ENCODE measurements around the gene GUCY1B1.

The GUCY1B1 gene

DNA sequence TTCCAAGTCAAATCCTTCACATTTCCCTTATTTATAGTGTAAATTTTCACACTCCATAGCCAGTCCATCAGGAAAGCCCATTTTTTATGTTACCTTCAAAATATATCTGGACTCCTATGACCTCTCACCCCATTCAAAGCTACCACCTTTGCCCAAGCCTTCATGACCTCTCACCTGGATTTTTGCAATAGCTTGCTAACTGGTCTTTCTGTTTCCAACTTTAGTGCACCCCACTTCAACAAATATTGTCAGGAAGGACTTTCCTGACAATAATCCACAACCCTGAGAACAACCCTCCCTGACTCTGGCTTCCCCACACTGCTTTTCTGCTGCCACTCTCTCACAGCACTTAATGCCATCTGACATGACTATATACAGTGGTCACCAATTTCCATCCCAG lies 73.8 kb downstream of the GUCY1B1 start:
- ChIA-PET POLR2A (ENCODE audit: low non-redundant PET) (no interaction called here), CTCF (no interaction called here)
- no peak overlapping the region for H3K27ac ChIP-seq
- no peak for DNase-seq (ENCODE audit: low spot score)
- TF ChIP-seq, protein P1, sequence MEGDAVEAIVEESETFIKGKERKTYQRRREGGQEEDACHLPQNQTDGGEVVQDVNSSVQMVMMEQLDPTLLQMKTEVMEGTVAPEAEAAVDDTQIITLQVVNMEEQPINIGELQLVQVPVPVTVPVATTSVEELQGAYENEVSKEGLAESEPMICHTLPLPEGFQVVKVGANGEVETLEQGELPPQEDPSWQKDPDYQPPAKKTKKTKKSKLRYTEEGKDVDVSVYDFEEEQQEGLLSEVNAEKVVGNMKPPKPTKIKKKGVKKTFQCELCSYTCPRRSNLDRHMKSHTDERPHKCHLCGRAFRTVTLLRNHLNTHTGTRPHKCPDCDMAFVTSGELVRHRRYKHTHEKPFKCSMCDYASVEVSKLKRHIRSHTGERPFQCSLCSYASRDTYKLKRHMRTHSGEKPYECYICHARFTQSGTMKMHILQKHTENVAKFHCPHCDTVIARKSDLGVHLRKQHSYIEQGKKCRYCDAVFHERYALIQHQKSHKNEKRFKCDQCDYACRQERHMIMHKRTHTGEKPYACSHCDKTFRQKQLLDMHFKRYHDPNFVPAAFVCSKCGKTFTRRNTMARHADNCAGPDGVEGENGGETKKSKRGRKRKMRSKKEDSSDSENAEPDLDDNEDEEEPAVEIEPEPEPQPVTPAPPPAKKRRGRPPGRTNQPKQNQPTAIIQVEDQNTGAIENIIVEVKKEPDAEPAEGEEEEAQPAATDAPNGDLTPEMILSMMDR (conservative IDR thresholded peaks at IDR 0.05; ENCODE audit: low read depth): no peak

DNA sequence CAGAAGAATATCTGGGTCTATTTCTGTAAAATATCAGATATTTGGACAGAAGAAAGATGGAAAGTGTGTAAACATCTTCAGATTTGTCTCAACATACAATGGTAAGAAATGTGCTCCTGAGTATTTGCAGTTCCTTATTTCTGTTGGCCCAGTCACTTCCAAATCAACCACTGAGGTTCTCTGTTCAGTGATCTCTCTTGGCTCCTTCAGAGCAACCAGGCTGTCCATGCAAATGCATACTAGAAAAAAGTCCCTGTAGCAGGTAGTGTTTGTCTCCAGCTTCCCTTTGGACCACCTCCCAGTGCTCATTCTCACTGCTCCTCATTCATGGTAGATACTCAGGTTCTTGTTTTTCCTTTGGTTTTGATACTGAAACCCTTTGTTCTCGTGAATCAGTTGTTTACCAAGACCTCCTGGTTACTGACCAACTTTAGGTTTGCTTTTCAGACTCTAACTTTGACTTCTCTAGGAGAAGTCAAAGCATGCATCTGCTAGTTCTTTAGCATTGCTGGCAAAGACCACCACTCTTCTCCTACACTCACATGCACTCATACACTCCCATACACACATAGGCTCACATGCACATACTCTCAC lies 78.5 kb downstream of the GUCY1B1 start:
- no peak overlapping the region for H3K27ac ChIP-seq
- no peak for DNase-seq (ENCODE audit: low spot score)
- POLR2A ChIA-PET (ENCODE audit: low non-redundant PET): no interaction called here

DNA sequence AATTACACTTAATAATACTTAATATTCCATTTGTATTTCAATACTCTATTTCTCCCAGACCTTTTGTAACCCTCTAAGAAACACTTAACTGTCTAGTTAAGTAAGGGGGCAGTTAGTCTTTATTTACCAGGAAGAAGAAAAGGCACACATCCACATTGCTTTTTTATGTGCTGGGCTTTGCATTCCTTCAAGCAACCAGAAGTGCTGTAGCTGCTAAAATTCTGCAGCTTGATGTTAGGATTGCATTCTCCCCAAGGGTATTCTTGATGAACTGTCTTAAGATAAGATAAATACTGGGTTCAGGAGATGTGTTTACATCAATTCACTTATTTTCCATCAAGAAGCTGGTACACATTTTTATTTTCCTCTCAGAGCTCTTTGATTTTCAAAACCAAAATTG lies 83.3 kb downstream of the GUCY1B1 start:
- TF ChIP-seq, protein P1 (conservative IDR thresholded peaks at IDR 0.05; ENCODE audit: low read depth): no peak
- POLR2A ChIA-PET (ENCODE audit: low non-redundant PET): no interaction called here
- no peak for DNase-seq (ENCODE audit: low spot score)
- H3K27ac ChIP-seq: no peak overlapping the region
- CTCF ChIA-PET: interaction anchor here (0.6 kb wide), 1 partner anchor 111 kb away, joined by 3 read pairs; no protein-coding TSS in a partner anchor

More for the DNA sequence above, 78.5 kb downstream of the GUCY1B1 start:
- CTCF ChIA-PET: no interaction called here
- TF ChIP-seq, protein P1 (conservative IDR thresholded peaks at IDR 0.05; ENCODE audit: low read depth): no peak

DNA sequence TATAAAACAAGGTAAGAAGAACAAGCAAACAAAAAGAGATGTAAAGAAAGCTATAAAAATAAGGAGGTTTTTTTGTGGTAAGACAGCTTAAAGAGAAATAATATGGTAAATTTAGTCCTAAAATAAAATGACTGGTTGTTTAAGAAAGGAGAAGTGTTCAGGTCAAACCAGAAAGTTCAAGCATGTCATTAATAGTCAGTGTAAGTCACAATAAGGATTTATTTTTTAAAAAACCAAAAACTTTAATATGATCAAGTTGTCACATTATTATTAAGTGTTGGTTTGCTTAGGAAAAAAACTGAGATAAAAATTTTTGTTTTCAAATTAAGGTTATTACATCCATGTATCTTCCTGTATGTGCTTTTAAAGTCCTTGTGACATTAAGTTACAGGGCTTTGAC lies 88.1 kb downstream of the GUCY1B1 start:
- CTCF ChIA-PET: interaction anchor here (1.4 kb wide), 1 partner anchor 37 kb away, joined by 3 read pairs; no protein-coding TSS in a partner anchor
- TF ChIP-seq, protein P1 (conservative IDR thresholded peaks at IDR 0.05; ENCODE audit: low read depth): no peak
- POLR2A ChIA-PET (ENCODE audit: low non-redundant PET): no interaction called here
- no peak overlapping the region for H3K27ac ChIP-seq
- DNase-seq (ENCODE audit: low spot score): no peak

DNA sequence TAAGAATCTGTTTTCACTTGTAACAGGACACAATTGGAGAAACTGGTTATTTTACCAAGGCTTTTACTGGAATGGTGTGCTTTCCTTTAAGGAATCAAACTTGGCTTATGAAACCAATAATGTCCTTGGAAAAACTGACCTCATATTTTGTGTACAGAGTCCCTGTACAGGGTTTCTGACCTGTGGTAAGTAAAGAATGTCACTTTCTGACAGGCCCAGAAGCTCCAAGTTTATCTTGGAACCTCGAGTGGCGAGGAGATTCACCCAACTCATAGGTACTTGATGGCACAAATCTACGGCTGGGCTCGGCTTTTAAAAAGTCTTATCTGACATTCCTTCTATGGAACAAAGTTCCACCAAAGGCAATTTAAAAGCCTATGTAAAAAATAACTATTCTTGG lies 90.2 kb downstream of the GUCY1B1 start:
- ChIA-PET CTCF (interaction anchor here (0.7 kb wide), 1 partner anchor 1416 kb away, joined by 3 read pairs; no protein-coding TSS in a partner anchor), POLR2A (ENCODE audit: low non-redundant PET) (no interaction called here)
- TF ChIP-seq, protein P1 (conservative IDR thresholded peaks at IDR 0.05; ENCODE audit: low read depth): no peak
- DNase-seq (ENCODE audit: low spot score): no peak
- no peak overlapping the region for H3K27ac ChIP-seq

DNA sequence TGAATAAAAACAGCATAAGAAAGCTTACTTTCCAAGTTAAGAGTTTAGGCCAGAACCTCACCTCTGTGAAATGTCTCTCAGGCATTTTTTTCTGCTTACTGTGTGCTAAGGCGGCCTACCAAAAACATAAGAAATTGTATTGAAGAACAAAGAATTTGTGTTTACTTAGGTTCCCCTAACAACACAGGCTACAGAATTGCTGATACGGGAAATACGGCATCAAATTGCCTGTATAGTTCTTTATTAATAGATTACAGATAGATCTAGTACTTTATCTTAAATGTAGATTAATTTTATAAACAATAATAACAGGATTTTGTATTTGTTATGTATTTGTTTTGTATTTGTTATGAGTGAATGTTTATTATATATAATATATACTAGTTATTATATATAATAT lies 94.4 kb downstream of the GUCY1B1 start:
- no peak for DNase-seq (ENCODE audit: low spot score)
- POLR2A ChIA-PET (ENCODE audit: low non-redundant PET): no interaction called here
- CTCF ChIA-PET: no interaction called here

More for the DNA sequence above, 94.4 kb downstream of the GUCY1B1 start:
- TF ChIP-seq, protein P1 (conservative IDR thresholded peaks at IDR 0.05; ENCODE audit: low read depth): no peak
- no peak overlapping the region for H3K27ac ChIP-seq

Data from RWPE1 (cell line).